GM23248 (cell line): ENCODE measurements around the gene PDGFD. TPM values are rescaled to one million over a fixed set of nuclear protein-coding genes. Genes with fewer than 3 reads are reported as not detected.
A peak's percentile ranks its signal among the peaks of the same experiment; 100 is the strongest.

Experiments used
- DNase-seq: peaks from one replicate; pipeline ENCODE4 v3.0.0-alpha.2; 2015
- H2AFZ ChIP-seq: fragments of 200-600 bp; sonication (generic); 2 replicates; pipeline ENCODE4 v1.6.1; 2016; ENCODE audit warnings: antibody characterized with exemption
- H3F3A ChIP-seq: fragments of 200-600 bp; sonication (generic); 2 replicates; pipeline ENCODE4 v1.6.1; 2016; ENCODE audit warnings: mild to moderate bottlenecking, antibody characterized with exemption, mixed run types; ENCODE audit not compliant: insufficient read depth
- H3K27ac ChIP-seq: fragments of 200-600 bp; sonication (generic); 2 replicates; pipeline ENCODE4 v1.5.1; 2016; ENCODE audit warnings: mild to moderate bottlenecking
- H3K27me3 ChIP-seq: fragments of 200-600 bp; sonication (generic); replicated peaks from 2 replicates; pipeline ENCODE4 v1.6.1; 2016; ENCODE audit warnings: mild to moderate bottlenecking; ENCODE audit not compliant: insufficient read depth
- H3K36me3 ChIP-seq: fragments of 200-600 bp; sonication (generic); 2 replicates; pipeline ENCODE4 v1.6.1; 2016; ENCODE audit warnings: low read depth, mild to moderate bottlenecking
- H3K4me1 ChIP-seq: fragments of 200-600 bp; sonication (generic); 2 replicates; pipeline ENCODE4 v1.6.1; 2016; ENCODE audit warnings: mild to moderate bottlenecking; ENCODE audit not compliant: insufficient read depth
- H3K4me2 ChIP-seq: fragments of 200-600 bp; sonication (generic); one replicate; pipeline ENCODE4 v1.6.1; 2016; ENCODE audit warnings: mild to moderate bottlenecking; ENCODE audit not compliant: unreplicated experiment
- H3K4me3 ChIP-seq: fragments of 200-600 bp; sonication (generic); 2 replicates; pipeline ENCODE4 v1.5.1; 2016; ENCODE audit warnings: mild to moderate bottlenecking
- H3K79me2 ChIP-seq: fragments of 200-600 bp; sonication (generic); 2 replicates; pipeline ENCODE4 v1.6.1; 2016; ENCODE audit warnings: mild to moderate bottlenecking; ENCODE audit not compliant: insufficient read depth
- H3K9ac ChIP-seq: fragments of 200-600 bp; sonication (generic); 2 replicates; pipeline ENCODE4 v1.6.1; 2016; ENCODE audit warnings: mild to moderate bottlenecking
- H3K9me2 ChIP-seq: fragments of 200-600 bp; sonication (generic); 2 replicates; pipeline ENCODE4 v1.6.1; 2016; ENCODE audit warnings: mixed run types, mild to moderate bottlenecking, moderate library complexity; ENCODE audit not compliant: insufficient read depth
- H3K9me3 ChIP-seq: fragments of 200-600 bp; sonication (generic); one replicate; pipeline ENCODE4 v1.6.1; 2017; ENCODE audit warnings: low read depth
- H4K20me1 ChIP-seq: fragments of 200-600 bp; sonication (generic); 2 replicates; pipeline ENCODE4 v1.6.0; 2016; ENCODE audit not compliant: insufficient read depth
- EZH2 ChIP-seq: fragments of 200-600 bp; sonication (generic); IDR thresholded peaks from 2 replicates; pipeline ENCODE4 v1.6.1; 2018; ENCODE audit warnings: antibody characterized with exemption, mild to moderate bottlenecking; ENCODE audit not compliant: insufficient read depth, poor library complexity, severe bottlenecking
- EZH2phosphoT487 ChIP-seq: fragments of 200-600 bp; sonication (generic); IDR thresholded peaks from 2 replicates; pipeline ENCODE4 v1.6.1; 2018; ENCODE audit warnings: antibody characterized with exemption, moderate library complexity, mild to moderate bottlenecking, low read depth; ENCODE audit not compliant: insufficient read depth
- WGBS, 2 experiments: methylation state at CpG; one replicate each; pipeline ENCODE4 v1.1.6; 2015 to 2017; ENCODE audit warnings: low lambda C conversion rate in 2 of 2, low coverage in 1 of 2; ENCODE audit errors: missing lambda C conversion rate in 2 of 2; 5-methylcytosine and 5-hydroxymethylcytosine counted together
- in situ Hi-C: fragments of 300-500 bp; cut with MboI; formaldehyde crosslinking; loops from 2 replicates; pipeline ENCODE4 v1.15.0; 2020
- polyA plus RNA-seq: library from polyadenylated mRNA; unstranded; fragments of >200 nt; fragmentation: Nextera tagmentation; extraction: Ambion mirVana; gene quantifications from 2 replicates; pipeline ENCODE4 v1.2.1, GENCODE V29; 2016
- total RNA-seq: library from RNA; depleted of rRNA; stranded (reverse); fragments of >200 nt; shearing (Covaris generic); gene quantifications from 2 replicates; pipeline ENCODE4 v1.2.3, GENCODE V29; 2014

PDGFD gene
- total and polyA plus RNA-seq, 2 experiments from 2014 or later: 0.81 to 1.3 TPM

DNA sequence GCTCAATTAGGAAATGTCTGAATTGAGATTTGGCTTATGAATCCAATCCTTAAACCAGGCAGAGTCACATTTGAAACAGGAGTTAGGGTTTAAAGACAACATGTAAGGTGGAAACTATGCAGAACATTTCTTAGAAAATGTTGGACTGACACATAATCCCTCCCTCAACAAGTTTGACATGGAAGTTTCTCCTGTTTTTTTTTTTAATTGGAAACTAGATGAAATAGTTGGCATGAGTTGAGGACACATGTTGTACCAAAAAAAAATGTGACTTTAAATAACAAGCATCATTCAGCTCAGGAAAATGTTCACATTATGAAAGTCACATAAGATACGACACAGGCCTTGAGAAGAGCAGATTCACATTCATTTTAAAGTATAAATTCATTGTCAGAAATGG is 282.4 kb downstream of the PDGFD start:
- H3K36me3 ChIP-seq: no peaks in the 10 kb centered on the region
- WGBS, 2 experiments: 42 to 59% methylated on average over 1 of the region's 1 CpG
- TF ChIP-seq EZH2phosphoT487 (no peak), EZH2 (no peak)
- in situ Hi-C loops: no loop called here
- no peak overlapping the region for H3K4me3 ChIP-seq
- no peaks in the 10 kb centered on the region for H4K20me1 ChIP-seq
- no peaks in the 10 kb centered on the region for H3F3A ChIP-seq
- H3K9me2 ChIP-seq: no peaks in the 10 kb centered on the region
- no peaks in the 10 kb centered on the region for H3K9me3 ChIP-seq
- H3K4me1 ChIP-seq: no peaks in the 10 kb centered on the region
- H2AFZ ChIP-seq: no peak overlapping the region
- H3K4me2 ChIP-seq: no peak overlapping the region
- H3K9ac ChIP-seq: no peak overlapping the region
- H3K79me2 ChIP-seq: no peaks in the 10 kb centered on the region
- no peak for DNase-seq
- no peak overlapping the region for H3K27ac ChIP-seq
- H3K27me3 ChIP-seq: no peaks in the 10 kb centered on the region

DNA sequence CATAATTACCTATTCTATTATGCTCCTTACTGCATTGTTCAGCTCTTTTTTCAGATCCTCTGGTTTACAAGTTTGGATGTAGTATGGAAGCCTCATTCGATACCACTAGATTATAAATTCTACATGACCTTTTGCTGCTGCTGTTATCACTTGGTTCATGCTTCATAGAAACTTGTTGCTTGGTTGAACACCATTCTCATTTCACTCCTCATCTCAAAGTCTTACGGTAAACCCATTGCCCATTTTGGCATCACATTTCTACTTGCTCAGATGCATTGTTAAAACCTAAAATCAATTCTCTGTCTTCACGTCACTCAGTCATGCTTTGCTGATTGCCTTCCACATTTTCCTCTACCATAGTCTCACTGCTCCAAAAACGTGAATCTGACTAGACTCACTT is 283.0 kb downstream of the PDGFD start:
- Histone ChIP-seq H2AFZ (no peak overlapping the region), H3F3A (no peaks in the 10 kb centered on the region), H3K9me2 (no peaks in the 10 kb centered on the region), H4K20me1 (no peaks in the 10 kb centered on the region), H3K36me3 (no peaks in the 10 kb centered on the region), H3K9me3 (no peaks in the 10 kb centered on the region), H3K9ac (no peak overlapping the region), H3K4me3 (no peak overlapping the region), H3K27me3 (no peaks in the 10 kb centered on the region), H3K4me2 (no peak overlapping the region), H3K79me2 (no peaks in the 10 kb centered on the region), H3K4me1 (no peaks in the 10 kb centered on the region), H3K27ac (no peak overlapping the region)
- 61 to 64% methylated on average over 4 of the region's 4 CpGs for WGBS, 2 experiments
- in situ Hi-C loops: no loop called here
- DNase-seq: no peak
- TF ChIP-seq EZH2phosphoT487 (no peak), EZH2 (no peak)

DNA sequence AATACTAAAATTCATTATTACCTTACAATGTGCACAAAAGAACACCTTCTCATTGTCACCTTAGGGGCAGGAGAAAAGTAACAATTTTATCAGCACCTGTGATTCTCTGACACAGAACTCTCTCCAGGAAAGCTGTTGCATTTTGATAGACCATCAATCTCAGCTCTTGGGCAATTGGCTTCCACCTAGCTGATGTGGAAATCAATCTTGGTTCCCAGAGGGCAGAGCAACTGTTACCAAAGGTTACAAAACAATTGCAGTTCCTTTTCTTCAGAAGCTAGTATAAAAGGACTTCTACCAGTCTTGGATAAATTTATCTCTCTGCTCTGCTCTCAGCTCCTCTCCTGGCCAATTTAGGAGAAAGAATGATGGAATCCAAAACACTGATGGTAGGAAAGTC is 285.3 kb downstream of the PDGFD start:
- H4K20me1 ChIP-seq: no peaks in the 10 kb centered on the region
- H3K9me3 ChIP-seq: no peaks in the 10 kb centered on the region
- no peak overlapping the region for H3K9ac ChIP-seq
- in situ Hi-C loops: no loop called here
- no peaks in the 10 kb centered on the region for H3K4me1 ChIP-seq
- no peaks in the 10 kb centered on the region for H3K9me2 ChIP-seq
- H3K4me2 ChIP-seq: no peak overlapping the region
- H2AFZ ChIP-seq: no peak overlapping the region
- no peaks in the 10 kb centered on the region for H3K27me3 ChIP-seq
- no peaks in the 10 kb centered on the region for H3K36me3 ChIP-seq
- H3F3A ChIP-seq: no peaks in the 10 kb centered on the region
- H3K79me2 ChIP-seq: no peaks in the 10 kb centered on the region
- DNase-seq: no peak
- H3K4me3 ChIP-seq: no peak overlapping the region
- no peak overlapping the region for H3K27ac ChIP-seq
- TF ChIP-seq EZH2 (no peak), EZH2phosphoT487 (no peak)

DNA sequence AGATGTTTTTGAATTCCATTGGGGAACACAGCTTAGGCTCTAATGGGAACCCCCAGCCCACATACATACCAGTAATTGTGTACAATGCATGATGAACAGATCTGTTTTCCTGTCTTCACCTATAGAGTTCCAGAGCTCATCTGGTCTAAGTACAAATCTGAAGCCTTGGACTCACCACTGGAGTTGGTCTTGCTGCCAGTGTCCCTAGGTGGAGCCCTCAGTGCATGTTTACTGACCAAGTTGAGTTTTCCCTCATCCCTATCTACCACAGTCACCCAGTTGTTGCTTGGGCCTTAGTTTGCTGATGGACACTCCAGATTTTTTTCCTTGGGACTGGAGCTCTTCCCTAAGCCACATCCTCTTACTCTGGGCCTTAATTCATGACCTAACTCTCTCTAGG is 286.7 kb downstream of the PDGFD start:
- no peak overlapping the region for H3K27ac ChIP-seq
- H3K79me2 ChIP-seq: no peaks in the 10 kb centered on the region
- no peaks in the 10 kb centered on the region for H3K27me3 ChIP-seq
- no peaks in the 10 kb centered on the region for H3K36me3 ChIP-seq
- H3K4me2 ChIP-seq: no peak overlapping the region
- no peaks in the 10 kb centered on the region for H3K9me3 ChIP-seq
- H3K4me3 ChIP-seq: no peak overlapping the region
- no peak overlapping the region for H2AFZ ChIP-seq
- H3K4me1 ChIP-seq: no peaks in the 10 kb centered on the region
- in situ Hi-C loops: no loop called here
- DNase-seq: peak; percentile 20
- TF ChIP-seq EZH2phosphoT487 (no peak), EZH2 (no peak)
- no peaks in the 10 kb centered on the region for H3F3A ChIP-seq
- no peaks in the 10 kb centered on the region for H4K20me1 ChIP-seq
- no peak overlapping the region for H3K9ac ChIP-seq
- no peaks in the 10 kb centered on the region for H3K9me2 ChIP-seq

DNA sequence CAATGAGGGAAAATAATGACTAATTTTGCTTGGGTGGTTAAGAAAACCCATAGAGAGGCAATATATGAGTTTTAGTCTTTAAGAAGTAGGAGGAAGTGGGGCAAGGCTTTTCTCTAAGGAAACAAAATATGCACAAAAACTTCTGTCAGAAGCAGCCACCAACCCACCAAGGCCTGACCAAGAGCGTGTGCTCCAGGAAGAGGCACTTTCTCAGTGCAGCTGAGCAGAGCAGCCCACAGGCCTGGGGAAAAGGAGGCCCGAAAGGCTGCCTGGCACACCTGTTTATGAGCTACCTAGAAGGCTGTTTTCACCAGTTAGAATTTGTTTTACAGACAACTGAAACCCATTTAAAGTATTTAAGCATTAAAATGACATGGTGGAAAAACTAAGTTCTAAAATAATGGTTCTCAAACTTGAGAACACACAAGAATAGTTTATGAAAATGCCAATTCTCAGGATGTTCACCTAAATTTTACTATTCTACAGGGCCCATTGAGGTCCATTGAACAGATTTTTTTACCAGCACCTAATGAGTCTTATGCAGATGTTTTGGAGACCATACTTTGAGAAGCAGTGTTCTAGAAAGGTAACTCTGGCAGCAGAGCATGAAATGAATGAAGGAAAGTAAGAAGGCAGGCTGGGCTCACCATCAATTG is 288.0 kb downstream of the PDGFD start:
- H2AFZ ChIP-seq: no peak overlapping the region
- no peaks in the 10 kb centered on the region for H3F3A ChIP-seq
- no peak for TF ChIP-seq EZH2phosphoT487
- no peak for TF ChIP-seq EZH2
- in situ Hi-C loops: no loop called here
- no peaks in the 10 kb centered on the region for H3K9me2 ChIP-seq
- H3K27me3 ChIP-seq: no peaks in the 10 kb centered on the region
- no peak for DNase-seq
- no peaks in the 10 kb centered on the region for H3K79me2 ChIP-seq
- no peak overlapping the region for H3K27ac ChIP-seq
- H4K20me1 ChIP-seq: no peaks in the 10 kb centered on the region
- no peak overlapping the region for H3K4me2 ChIP-seq
- H3K4me1 ChIP-seq: no peaks in the 10 kb centered on the region
- H3K36me3 ChIP-seq: no peaks in the 10 kb centered on the region
- no peak overlapping the region for H3K4me3 ChIP-seq
- no peak overlapping the region for H3K9ac ChIP-seq
- 73 to 84% methylated on average over 2 of the region's 2 CpGs for WGBS, 2 experiments
- H3K9me3 ChIP-seq: no peaks in the 10 kb centered on the region
